Stimulated activated naive B cell treated with anti-CD40 and anti-IgM and Interleukin-4, amounts not matched to agents 10 μg/mL and 1 μg/mL and 100 μg/mL, for 72 hours (primary cell): ENCODE results near the gene SLCO2A1.

Experiments used
- ATAC-seq, 2 donors: fragments of 150-1000 bp; cut with Tn5 transposase; replicated peaks; 2 replicates each; pipeline ENCODE4 v1.10.0; 2021; ENCODE audit warnings: moderate library complexity in 1 of 2
- DNase-seq: peaks from one replicate; pipeline ENCODE4 v3.0.0; 2021
- H3K27ac Mint-ChIP-seq: one replicate; pipeline ENCODE4 v1.8.0; 2022; ENCODE audit warnings: mild to moderate bottlenecking, mixed read lengths
- H3K27me3 Mint-ChIP-seq, 2 donors: one replicate each; pipeline ENCODE4 v1.8.0; 2022; ENCODE audit warnings: mixed read lengths in 2 of 2
- H3K36me3 Mint-ChIP-seq, 2 donors: one replicate each; pipeline ENCODE4 v1.8.0; 2022; ENCODE audit warnings: mixed read lengths in 2 of 2, mild to moderate bottlenecking in 1 of 2
- H3K4me1 Mint-ChIP-seq, 2 donors: one replicate each; pipeline ENCODE4 v1.8.0; 2022; ENCODE audit warnings: mixed read lengths in 2 of 2, mild to moderate bottlenecking in 1 of 2
- H3K4me3 Mint-ChIP-seq, 2 donors: one replicate each; pipeline ENCODE4 v1.8.0; 2022; ENCODE audit warnings: mild to moderate bottlenecking in 2 of 2, mixed read lengths in 2 of 2, moderate library complexity in 1 of 2
- H3K9me3 Mint-ChIP-seq, 2 donors: one replicate each; pipeline ENCODE4 v1.8.0; 2022; ENCODE audit warnings: mixed read lengths in 2 of 2, mild to moderate bottlenecking in 1 of 2

SLCO2A1 gene

DNA sequence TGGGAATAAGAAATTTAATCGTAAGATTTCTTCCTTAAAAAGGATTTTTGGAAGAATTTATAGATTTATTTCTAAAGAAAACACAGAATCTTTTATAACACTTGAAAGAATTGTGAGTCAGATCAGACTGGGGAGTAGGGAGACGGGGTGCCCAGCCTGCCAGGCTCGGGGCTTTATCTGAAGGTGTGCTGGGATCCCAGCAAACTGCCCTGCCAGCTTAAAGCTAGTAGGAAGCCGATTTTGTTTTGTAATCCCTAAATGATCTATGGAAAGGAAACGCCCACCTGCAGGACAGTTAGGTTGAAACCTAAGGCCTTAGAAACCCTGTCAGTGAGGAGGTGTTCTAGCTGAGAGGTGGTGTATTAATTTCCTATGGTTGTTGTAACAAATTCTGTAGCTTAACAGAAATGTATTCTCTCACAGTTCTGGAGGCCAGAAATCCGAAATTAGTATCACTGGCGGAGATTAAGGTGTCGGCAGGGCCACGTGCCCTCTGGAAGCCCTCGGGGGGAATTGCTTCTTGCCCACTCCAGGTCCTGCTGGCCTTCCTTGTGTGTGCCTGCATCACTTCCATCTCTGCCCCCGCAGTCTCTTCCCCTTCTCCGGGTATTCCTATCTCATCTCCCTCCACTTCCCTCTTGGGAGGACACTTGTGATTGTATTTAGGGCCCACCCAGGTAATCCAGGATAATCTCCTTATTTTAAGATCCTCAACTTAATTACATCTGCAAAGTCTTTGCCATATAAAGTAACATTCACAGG lies 114.7 kb downstream of the SLCO2A1 start:
- Mint-ChIP-seq H3K27me3 (peaks cover 20 to 41% of the 10 kb centered on the region in 2 donors), H3K27ac (no peak overlapping the region), H3K9me3 (peaks cover 5% of the 10 kb centered on the region in 2 donors), H3K4me3 (no peak overlapping the region), H3K36me3 (no peaks in the 10 kb centered on the region), H3K4me1 (no peaks in the 10 kb centered on the region)
- ATAC-seq (no peak), DNase-seq (no peak)

DNA sequence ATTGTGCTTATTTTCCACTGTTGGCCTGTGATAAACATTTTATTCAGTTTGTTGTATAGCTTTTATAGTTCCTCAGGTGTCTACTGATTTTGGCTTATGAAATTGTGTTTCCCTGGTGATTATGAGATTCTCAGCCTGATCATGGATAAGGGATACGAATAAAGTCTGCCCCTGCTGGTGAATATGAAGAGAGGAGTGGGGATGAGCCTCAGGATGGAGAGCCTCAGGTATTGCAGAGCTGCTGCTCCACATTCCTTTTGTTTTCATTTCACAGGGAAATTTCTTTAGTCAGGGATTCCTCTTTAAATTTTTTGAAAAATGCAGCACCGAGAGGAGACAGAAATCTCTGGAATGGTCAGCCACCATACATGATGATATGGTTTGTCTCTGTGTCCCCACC lies 119.3 kb downstream of the SLCO2A1 start:
- Mint-ChIP-seq H3K4me3 (no peak overlapping the region), H3K27me3 (peaks cover 9 to 22% of the 10 kb centered on the region in 2 donors), H3K9me3 (no peaks in the 10 kb centered on the region), H3K27ac (no peak overlapping the region), H3K36me3 (no peaks in the 10 kb centered on the region), H3K4me1 (no peaks in the 10 kb centered on the region)
- DNase-seq, result no peak
- ATAC-seq, result no peak

GRCh38 chr3:133905376-133905775 lies 124.3 kb downstream of the SLCO2A1 start:
- H3K9me3 Mint-ChIP-seq, result peaks cover 0 to 3% of the 10 kb centered on the region in 2 donors
- DNase-seq, result no peak
- no peaks in the 10 kb centered on the region for H3K36me3 Mint-ChIP-seq
- no peak overlapping the region for H3K27ac Mint-ChIP-seq
- no peak for ATAC-seq
- no peak overlapping the region for H3K4me3 Mint-ChIP-seq
- no peaks in the 10 kb centered on the region for H3K4me1 Mint-ChIP-seq
- H3K27me3 Mint-ChIP-seq, result peaks cover 21 to 27% of the 10 kb centered on the region in 2 donors

- DNase-seq, result no peak
- Mint-ChIP-seq H3K36me3 (no peaks in the 10 kb centered on the region), H3K4me1 (no peaks in the 10 kb centered on the region), H3K9me3 (peaks cover 0 to 3% of the 10 kb centered on the region in 2 donors), H3K27me3 (peaks cover 20 to 35% of the 10 kb centered on the region in 2 donors), H3K4me3 (no peak overlapping the region), H3K27ac (no peak overlapping the region)
- no peak for ATAC-seq
These were observed 127.9 kb downstream of the SLCO2A1 start for GRCh38 chr3:133901847-133902246.

DNA sequence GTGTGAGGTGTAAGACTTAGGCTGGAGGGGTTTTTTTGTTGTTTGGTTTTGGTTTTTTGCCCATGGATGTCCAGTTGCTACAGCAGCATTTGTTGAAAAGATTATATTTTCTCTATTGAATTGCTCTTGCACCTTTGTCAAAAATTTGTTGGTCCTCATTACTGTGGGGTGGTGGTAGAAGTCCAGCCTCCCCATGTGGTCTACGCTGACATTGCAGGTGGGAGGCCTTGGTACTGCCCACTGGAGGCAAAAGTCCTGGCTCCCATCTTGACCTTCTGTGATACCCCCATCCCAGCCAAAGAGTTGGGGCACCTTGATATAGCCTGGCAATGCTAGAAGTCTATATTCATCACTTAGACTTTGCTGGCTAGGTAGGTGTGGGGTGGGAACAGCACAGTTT lies 128.6 kb downstream of the SLCO2A1 start:
- DNase-seq (no peak), ATAC-seq (no peak)
- Mint-ChIP-seq H3K4me1 (peaks cover under 1 to 1% of the 10 kb centered on the region in 2 donors), H3K27ac (no peak overlapping the region), H3K4me3 (no peak overlapping the region), H3K36me3 (no peaks in the 10 kb centered on the region), H3K9me3 (peaks cover 0 to 3% of the 10 kb centered on the region in 2 donors), H3K27me3 (peaks cover 28 to 41% of the 10 kb centered on the region in 2 donors)

DNA sequence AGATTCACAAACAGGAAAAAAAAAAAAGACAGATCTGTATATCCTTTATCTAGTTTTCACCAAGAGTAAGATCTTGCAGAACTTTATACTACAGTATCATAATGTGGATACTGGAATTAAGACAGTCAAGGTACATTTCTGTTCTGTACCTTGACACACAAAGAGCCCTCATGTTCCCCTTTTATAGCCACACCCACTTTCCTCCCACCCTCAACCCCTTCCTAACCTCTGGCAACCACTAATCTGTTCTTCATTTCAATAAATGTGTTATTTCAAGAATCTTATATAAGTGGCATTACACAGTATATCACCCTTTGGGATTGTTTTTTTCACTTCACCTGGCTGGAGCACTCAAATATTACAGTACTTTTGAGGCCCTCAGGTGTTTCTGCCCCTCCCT lies 130.4 kb downstream of the SLCO2A1 start:
- Mint-ChIP-seq H3K36me3 (peaks cover 0 to 1% of the 10 kb centered on the region in 2 donors), H3K27me3 (peaks cover 41 to 46% of the 10 kb centered on the region in 2 donors), H3K9me3 (peaks cover 0 to 3% of the 10 kb centered on the region in 2 donors), H3K4me1 (peaks cover 2 to 11% of the 10 kb centered on the region in 2 donors), H3K27ac (no peak overlapping the region), H3K4me3 (no peak overlapping the region)
- DNase-seq (no peak), ATAC-seq (no peak)

DNA sequence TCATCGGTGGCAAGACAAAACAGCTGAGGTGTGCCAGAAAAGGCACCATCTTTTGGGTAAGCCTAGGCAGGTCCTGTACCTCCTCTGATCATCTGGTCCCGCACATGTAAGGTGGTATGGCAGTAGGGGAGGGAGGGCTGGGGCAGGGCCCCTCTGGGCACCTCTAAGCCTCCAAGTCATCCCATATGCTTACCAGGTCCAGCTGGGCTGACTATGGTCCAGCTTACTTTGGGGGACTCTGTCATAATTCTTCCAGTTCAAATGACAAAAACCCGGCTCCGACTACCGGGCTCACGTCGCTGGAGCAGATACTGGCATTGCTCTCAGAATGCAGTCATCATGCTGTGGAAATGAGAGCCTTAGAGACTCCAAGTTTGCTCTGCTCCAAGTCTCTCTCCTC lies 132.2 kb downstream of the SLCO2A1 start:
- Mint-ChIP-seq H3K36me3 (peaks cover 0 to 1% of the 10 kb centered on the region in 2 donors), H3K27ac (no peak overlapping the region), H3K9me3 (no peaks in the 10 kb centered on the region), H3K4me3 (no peak overlapping the region), H3K27me3 (peaks cover 50 to 63% of the 10 kb centered on the region in 2 donors), H3K4me1 (peaks cover 2 to 11% of the 10 kb centered on the region in 2 donors)
- no peak for ATAC-seq
- DNase-seq, result no peak

DNA sequence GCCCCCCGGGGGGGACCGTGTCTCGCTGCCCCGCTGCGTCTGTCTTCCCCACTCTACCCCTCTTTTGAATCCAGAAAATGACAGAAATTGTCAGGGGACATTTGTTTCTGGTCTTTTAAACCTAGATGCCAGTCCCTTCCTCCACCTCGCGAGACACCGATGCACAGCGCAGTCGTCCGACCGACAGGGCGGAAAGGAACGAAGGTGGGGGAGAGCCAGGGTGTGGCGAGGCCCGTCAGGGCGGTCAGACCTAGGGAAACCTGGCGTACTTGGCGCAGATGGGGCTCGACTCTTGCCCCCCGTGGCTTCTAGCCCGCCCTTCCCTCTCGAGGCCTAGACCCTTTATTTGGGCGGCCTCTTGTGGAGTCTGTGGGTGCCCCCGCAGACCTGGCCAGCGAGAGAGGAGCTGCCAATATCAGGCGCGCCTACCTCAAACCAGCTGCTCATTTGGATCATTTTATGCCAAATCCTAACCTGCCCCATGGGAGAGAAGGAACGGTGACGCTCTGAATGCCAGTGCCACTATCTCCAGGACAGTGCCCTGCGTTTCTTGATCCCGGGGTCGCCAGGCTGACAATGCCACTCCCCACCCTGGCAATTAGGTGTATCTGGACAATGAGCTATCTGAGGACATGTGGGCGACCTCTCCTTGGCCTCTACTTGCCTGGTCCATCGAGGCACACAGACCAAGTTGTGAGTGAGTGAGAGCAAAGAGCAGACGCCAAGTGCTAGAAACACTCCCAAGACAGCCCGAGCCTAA lies 133.5 kb downstream of the SLCO2A1 start:
- H3K9me3 Mint-ChIP-seq, result no peaks in the 10 kb centered on the region
- H3K4me1 Mint-ChIP-seq, result peaks cover 2 to 11% of the 10 kb centered on the region in 2 donors
- H3K27ac Mint-ChIP-seq, result no peak overlapping the region
- H3K36me3 Mint-ChIP-seq, result peaks cover 0 to 1% of the 10 kb centered on the region in 2 donors
- DNase-seq (no peak), ATAC-seq (peak; percentile 38 to 56)
- peak overlapping the region; percentile 80 to 84 for H3K4me3 Mint-ChIP-seq
- H3K27me3 Mint-ChIP-seq, result peaks cover 56 to 76% of the 10 kb centered on the region in 2 donors

DNA sequence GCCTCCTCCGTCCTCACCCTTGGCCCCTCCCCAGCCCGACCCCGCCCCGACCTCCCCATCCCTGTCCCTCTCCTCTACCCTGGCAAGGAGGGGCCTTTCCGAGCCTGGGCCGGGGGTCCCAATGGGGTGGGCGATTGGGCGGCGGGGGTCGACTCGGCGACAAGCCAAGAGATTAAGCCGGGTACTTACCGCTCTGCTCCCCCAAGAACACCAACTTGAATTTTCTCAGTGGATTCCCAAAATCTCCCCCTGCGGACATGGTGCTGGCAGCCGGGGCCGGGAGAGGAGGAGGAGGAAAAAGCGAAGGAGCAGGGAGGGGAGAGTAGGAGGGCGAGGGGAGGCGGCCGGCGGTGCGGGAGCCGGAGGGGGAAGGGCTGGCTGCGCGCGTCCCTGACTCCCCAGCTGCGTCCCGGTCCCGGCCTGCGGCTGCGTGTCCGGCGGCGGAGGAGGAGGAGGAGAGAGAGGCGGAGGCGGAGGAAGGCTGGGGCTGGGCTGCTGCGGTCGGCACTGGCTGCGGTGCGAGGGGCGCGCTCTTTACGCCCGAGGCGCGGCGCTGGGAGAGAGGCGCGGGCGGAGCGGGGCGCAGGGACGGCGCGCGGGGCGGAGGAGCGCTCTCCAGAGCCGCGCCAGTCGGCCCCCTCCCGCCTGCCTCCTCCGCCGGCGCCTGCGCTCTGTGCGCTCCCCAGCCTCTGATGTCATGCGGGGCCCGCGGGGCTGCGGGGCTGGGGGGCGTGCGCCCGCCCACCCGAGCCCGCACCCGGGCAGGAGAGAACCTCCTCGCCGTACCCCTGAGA lies 134.3 kb downstream of the SLCO2A1 start, which contains the start of gene RAB6B:
Gene RAB6B (minus strand): TSS at position 675 of the 794 bp plus-strand sequence. CDS start 416 bp downstream, at position 259.
- H3K27me3 Mint-ChIP-seq, result peaks cover 59 to 79% of the 10 kb centered on the region in 2 donors
- peaks cover 0 to 1% of the 10 kb centered on the region in 2 donors for H3K36me3 Mint-ChIP-seq
- DNase-seq (no peak), ATAC-seq (peak; percentile 80 to 81)
- peak within 1 kb of the TSS; percentile 80 to 84 for H3K4me3 Mint-ChIP-seq
- H3K4me1 Mint-ChIP-seq, result peaks cover 2 to 11% of the 10 kb centered on the region in 2 donors
- H3K9me3 Mint-ChIP-seq, result no peaks in the 10 kb centered on the region
- no peak within 1 kb of the TSS for H3K27ac Mint-ChIP-seq

DNA sequence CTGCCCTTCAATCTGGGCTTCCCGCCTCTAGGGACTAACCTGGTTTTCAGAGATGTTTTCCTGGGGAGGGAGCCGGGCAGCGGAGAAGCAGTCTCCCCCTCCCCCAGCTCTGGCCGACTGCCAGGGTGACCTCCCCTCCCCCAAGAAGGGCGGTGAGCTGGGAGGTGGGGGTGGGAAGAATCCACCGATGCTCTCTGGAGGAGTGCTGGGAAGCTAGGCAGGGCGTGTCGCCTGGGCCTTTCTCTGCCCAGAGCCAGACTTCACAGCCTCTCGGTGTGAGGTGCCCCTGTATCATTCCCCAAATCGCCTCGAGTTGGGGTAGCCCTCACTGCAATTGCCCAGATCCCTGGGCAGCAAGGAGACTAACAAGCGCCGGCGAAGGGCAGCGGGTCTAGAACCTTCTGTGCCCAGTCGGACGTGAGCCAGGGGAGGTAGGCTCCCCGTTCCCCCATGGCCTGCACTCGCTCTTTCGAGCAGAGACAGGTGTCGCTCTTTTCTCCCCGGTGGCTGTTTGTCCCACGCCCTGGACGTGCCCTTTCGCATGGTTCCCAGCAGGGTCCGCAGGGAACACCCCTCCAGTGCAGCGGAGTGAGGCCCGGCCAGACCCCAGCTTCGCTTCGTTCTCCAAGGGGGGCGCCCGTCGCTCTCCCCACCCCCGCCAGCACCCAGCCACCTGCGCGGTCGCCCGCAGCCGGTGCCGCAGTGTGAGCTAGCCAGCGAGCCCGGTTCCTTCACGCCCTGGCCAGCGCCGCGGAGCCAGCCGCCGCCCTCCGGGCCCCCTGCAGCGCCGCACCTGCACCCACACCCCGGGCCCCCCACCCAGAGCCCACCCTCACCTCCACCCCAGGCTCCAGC lies 135.1 kb downstream of the SLCO2A1 start:
- DNase-seq, result no peak
- Mint-ChIP-seq H3K36me3 (peaks cover 0 to 1% of the 10 kb centered on the region in 2 donors), H3K27ac (no peak overlapping the region), H3K9me3 (no peaks in the 10 kb centered on the region), H3K4me3 (peak overlapping the region in 1 of 2 donors; percentile 71), H3K4me1 (peaks cover 2 to 11% of the 10 kb centered on the region in 2 donors), H3K27me3 (peaks cover 59 to 79% of the 10 kb centered on the region in 2 donors)
- ATAC-seq, result peak in 1 of 2 donors; percentile 19

GRCh38 chr3:133893683-133894352 lies 135.9 kb downstream of the SLCO2A1 start:
- Mint-ChIP-seq H3K27me3 (peaks cover 59 to 79% of the 10 kb centered on the region in 2 donors), H3K9me3 (no peaks in the 10 kb centered on the region)
- DNase-seq, result no peak

DNA sequence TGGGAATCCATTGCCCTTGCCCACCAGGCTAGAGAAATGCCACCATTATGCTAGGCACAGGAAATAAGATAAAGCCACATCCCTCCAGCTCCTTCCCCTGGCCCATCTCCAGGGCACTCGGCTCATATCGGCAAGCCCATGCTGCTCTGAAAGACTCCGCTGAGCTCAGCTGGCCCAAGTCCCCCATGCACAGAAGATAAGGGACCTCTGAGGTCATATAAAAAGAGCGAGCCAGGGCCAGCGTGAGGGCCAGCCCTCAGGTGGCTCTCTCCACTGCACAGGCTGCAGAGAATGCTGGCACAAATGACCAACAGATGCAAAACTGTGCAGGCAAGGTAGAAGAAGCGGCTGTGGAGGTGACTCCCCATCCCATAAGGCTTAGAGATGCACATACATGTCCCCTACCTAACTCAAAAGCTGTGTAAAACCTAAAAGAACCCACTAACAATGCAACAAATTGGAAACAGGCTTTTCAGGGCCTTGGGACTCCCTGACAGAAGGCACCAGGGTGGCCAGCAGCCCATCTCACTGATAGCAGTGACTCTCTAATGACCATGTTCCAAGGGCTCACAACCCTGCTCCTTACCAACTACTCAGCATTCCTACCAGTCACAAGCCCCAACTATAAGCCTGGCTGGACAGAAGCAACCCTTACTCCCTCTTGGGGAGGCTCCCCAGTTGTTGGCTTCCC lies 137.0 kb downstream of the SLCO2A1 start:
- Mint-ChIP-seq H3K27me3 (peaks cover 55 to 72% of the 10 kb centered on the region in 2 donors), H3K4me3 (no peak overlapping the region), H3K27ac (no peak overlapping the region), H3K9me3 (no peaks in the 10 kb centered on the region), H3K36me3 (peaks cover 0 to 1% of the 10 kb centered on the region in 2 donors), H3K4me1 (peaks cover 7 to 11% of the 10 kb centered on the region in 2 donors)
- DNase-seq, result no peak
- ATAC-seq, result no peak

More at GRCh38 chr3:133893683-133894352, 135.9 kb downstream of the SLCO2A1 start:
- ATAC-seq, result no peak
- Mint-ChIP-seq H3K4me3 (no peak overlapping the region), H3K27ac (no peak overlapping the region), H3K4me1 (peaks cover 2 to 11% of the 10 kb centered on the region in 2 donors), H3K36me3 (peaks cover 0 to 1% of the 10 kb centered on the region in 2 donors)
